Neuronal stem cell (in vitro differentiated cells): Measurements from ENCODE around the gene PRR23E.

Experiments
- DNase-seq: peaks from one replicate; pipeline ENCODE4 v3.0.0-alpha.2; 2013; ENCODE audit warnings: low spot score
- H2AFZ ChIP-seq: one replicate; pipeline ENCODE4 v1.6.1; 2013; ENCODE audit warnings: mild to moderate bottlenecking, low read length, inconsistent platforms
- H2AK5ac ChIP-seq: 2 replicates; pipeline ENCODE4 v1.6.1; 2013; ENCODE audit warnings: low read depth, mild to moderate bottlenecking, inconsistent platforms, low read length, moderate library complexity, mixed read lengths
- H2BK120ac ChIP-seq: 2 replicates; pipeline ENCODE4 v1.6.1; 2013; ENCODE audit warnings: low read depth, mild to moderate bottlenecking, inconsistent platforms, low read length, moderate library complexity, mixed read lengths
- H2BK12ac ChIP-seq: one replicate; pipeline ENCODE4 v1.6.1; 2013; ENCODE audit warnings: low read length, inconsistent platforms
- H2BK15ac ChIP-seq: 2 replicates; pipeline ENCODE4 v1.6.1; 2013; ENCODE audit warnings: mild to moderate bottlenecking, low read length, inconsistent platforms, mixed read lengths
- H2BK5ac ChIP-seq: one replicate; pipeline ENCODE4 v1.6.1; 2013; ENCODE audit warnings: inconsistent platforms, mild to moderate bottlenecking, low read length, moderate library complexity
- H3K14ac ChIP-seq: one replicate; pipeline ENCODE4 v1.6.1; 2013; ENCODE audit warnings: low read length, inconsistent platforms
- H3K18ac ChIP-seq: 2 replicates; pipeline ENCODE4 v1.6.1; 2013; ENCODE audit warnings: low read length, inconsistent platforms
- H3K23ac ChIP-seq: 2 replicates; pipeline ENCODE4 v1.6.1; 2013; ENCODE audit warnings: low read depth, mild to moderate bottlenecking, mixed read lengths, low read length, inconsistent platforms; ENCODE audit not compliant: poor library complexity
- H3K27ac ChIP-seq: replicated peaks from 3 replicates; pipeline ENCODE4 v1.5.1; 2013; ENCODE audit warnings: low read length, inconsistent platforms
- H3K27me3 ChIP-seq, 3 experiments: 2 replicates each; pipeline ENCODE4 v1.6.1; 2013; ENCODE audit warnings: low read length in 3 of 3, mild to moderate bottlenecking in 2 of 3, inconsistent platforms in 1 of 3, low read depth in 1 of 3, mixed read lengths in 1 of 3, moderate library complexity in 1 of 3; ENCODE audit not compliant: control insufficient read depth in 3 of 3, insufficient read depth in 3 of 3
- H3K36me3 ChIP-seq, 2 donors: replicated peaks in 1 of 2; 2 replicates each; pipeline ENCODE4 v1.6.1; 2013; ENCODE audit warnings: low read length in 2 of 2; ENCODE audit not compliant: control insufficient read depth in 2 of 2, insufficient read depth in 2 of 2
- H3K4ac ChIP-seq: 2 replicates; pipeline ENCODE4 v1.6.1; 2013; ENCODE audit warnings: inconsistent platforms, mild to moderate bottlenecking, low read length, moderate library complexity
- H3K4me1 ChIP-seq, 2 donors: 1 replicate in 1 of 2; 2 replicates in 1 of 2; pipeline ENCODE4 v1.6.1; 2013; ENCODE audit warnings: low read length in 2 of 2, low read depth in 1 of 2; ENCODE audit not compliant: control insufficient read depth in 2 of 2, insufficient read depth in 1 of 2
- H3K4me2 ChIP-seq: one replicate; pipeline ENCODE4 v1.6.1; 2013; ENCODE audit warnings: mild to moderate bottlenecking, low read length, inconsistent platforms; ENCODE audit not compliant: insufficient read depth, poor library complexity, severe bottlenecking
- H3K4me3 ChIP-seq, 2 donors: 2 replicates each; pipeline ENCODE4 v1.5.1; 2013; ENCODE audit warnings: low read length in 2 of 2, mild to moderate bottlenecking in 2 of 2, inconsistent platforms in 1 of 2, moderate library complexity in 1 of 2
- H3K79me1 ChIP-seq: one replicate; pipeline ENCODE4 v1.6.1; 2013; ENCODE audit warnings: low read depth, mild to moderate bottlenecking, inconsistent platforms, low read length, moderate library complexity
- H3K9ac ChIP-seq: one replicate; pipeline ENCODE4 v1.6.1; 2013; ENCODE audit warnings: mild to moderate bottlenecking, low read depth, low read length, inconsistent platforms; ENCODE audit not compliant: poor library complexity
- H3K9me3 ChIP-seq, 2 donors: replicated peaks in 1 of 2; 2 replicates each; pipeline versions ENCODE3 to v1.6.1; 2013; ENCODE audit warnings: low read length in 2 of 2, mild to moderate bottlenecking in 2 of 2, inconsistent platforms in 1 of 2, low read depth in 1 of 2, mixed read lengths in 1 of 2, moderate library complexity in 1 of 2; ENCODE audit not compliant: control insufficient read depth in 2 of 2, insufficient read depth in 1 of 2
- H4K8ac ChIP-seq: one replicate; pipeline ENCODE4 v1.6.1; 2013; ENCODE audit warnings: low read depth, mild to moderate bottlenecking, inconsistent platforms, low read length, moderate library complexity
- H4K91ac ChIP-seq: one replicate; pipeline ENCODE4 v1.6.1; 2013; ENCODE audit warnings: low read length, low read depth, mild to moderate bottlenecking, inconsistent platforms; ENCODE audit not compliant: poor library complexity
- WGBS, 2 donors: extraction: QIAGEN DNeasy Blood & Tissue Kit; methylation state at CpG; one replicate each; pipeline ENCODE4 v1.1.7; 2013; ENCODE audit warnings: missing lambda C conversion rate in 2 of 2, mixed read lengths in 1 of 2; ENCODE audit not compliant: insufficient read length in 2 of 2, insufficient replicate concordance in 1 of 2; ENCODE audit errors: extremely low coverage in 2 of 2; 5-methylcytosine and 5-hydroxymethylcytosine counted together

Gene PRR23E

DNA sequence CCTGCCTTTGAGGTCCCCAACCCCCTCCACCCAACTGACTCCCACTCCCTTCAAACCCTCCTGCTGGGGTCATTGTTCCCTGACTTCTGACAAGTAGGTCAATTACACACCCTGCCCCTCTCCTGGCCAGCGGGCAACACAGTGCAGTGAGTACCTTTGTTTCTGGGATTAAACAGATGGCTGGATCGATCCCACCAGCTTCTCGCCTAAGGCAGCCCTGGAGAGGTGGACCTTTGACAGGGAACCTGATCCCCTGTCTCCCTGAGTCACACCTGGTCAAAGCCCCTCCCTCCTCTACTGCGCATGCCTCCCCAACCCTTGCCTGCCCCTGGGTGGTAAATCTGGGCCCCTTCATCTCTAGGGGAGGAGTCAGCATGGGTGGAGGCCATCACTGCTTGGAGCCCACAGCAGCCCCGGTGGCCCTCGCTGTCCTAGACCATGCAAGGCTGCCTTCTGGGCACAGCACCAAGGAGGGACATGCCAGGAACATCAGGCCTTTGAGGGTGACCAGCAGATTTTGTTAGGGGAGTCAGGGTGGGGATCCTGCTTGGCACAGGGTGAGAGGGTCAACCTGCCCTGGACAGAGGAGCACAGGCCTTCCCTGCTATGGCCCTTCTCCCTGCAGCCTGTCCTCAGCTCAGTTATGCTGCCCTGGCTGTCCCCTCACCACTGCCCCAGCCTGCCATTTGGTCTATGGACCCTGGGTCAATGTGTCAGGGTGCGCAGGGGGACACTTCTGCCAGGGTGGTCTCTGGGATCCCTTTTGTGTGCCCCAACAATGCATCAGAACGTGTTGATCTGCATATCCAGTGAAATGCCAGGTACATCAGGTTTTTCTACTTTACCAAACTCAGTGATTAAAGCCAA, 9.8 kb upstream of the PRR23E start:
- peak overlapping the region; percentile 17 for H4K8ac ChIP-seq
- peaks cover 0 to 17% of the 10 kb centered on the region in 2 donors for H3K4me1 ChIP-seq
- H3K14ac ChIP-seq: peak overlapping the region; percentile 25
- H2AK5ac ChIP-seq: peak overlapping the region; percentile 76
- peaks cover 0 to 3% (median 0%) of the 10 kb centered on the region in 3 experiments for H3K27me3 ChIP-seq
- peak overlapping the region; percentile 22 for H4K91ac ChIP-seq
- no peaks in the 10 kb centered on the region for H3K36me3 ChIP-seq
- H3K9me3 ChIP-seq: no peaks in the 10 kb centered on the region
- no peak overlapping the region for H2BK5ac ChIP-seq
- H2BK12ac ChIP-seq: peak overlapping the region; percentile 65
- H3K4me2 ChIP-seq: no peak overlapping the region
- DNase-seq: no peak
- H3K18ac ChIP-seq: peak overlapping the region; percentile 90
- H2BK15ac ChIP-seq: peak overlapping the region; percentile 78
- no peak overlapping the region for H3K27ac ChIP-seq
- no peak overlapping the region for H3K23ac ChIP-seq
- no peak overlapping the region for H3K4ac ChIP-seq
- H2BK120ac ChIP-seq: no peak overlapping the region
- no peak overlapping the region for H3K9ac ChIP-seq
- WGBS, 2 donors: no CpG with 5 or more reads among the region's 8 CpGs
- H2AFZ ChIP-seq: no peak overlapping the region
- no peak overlapping the region for H3K4me3 ChIP-seq
- H3K79me1 ChIP-seq: no peaks in the 10 kb centered on the region

DNA sequence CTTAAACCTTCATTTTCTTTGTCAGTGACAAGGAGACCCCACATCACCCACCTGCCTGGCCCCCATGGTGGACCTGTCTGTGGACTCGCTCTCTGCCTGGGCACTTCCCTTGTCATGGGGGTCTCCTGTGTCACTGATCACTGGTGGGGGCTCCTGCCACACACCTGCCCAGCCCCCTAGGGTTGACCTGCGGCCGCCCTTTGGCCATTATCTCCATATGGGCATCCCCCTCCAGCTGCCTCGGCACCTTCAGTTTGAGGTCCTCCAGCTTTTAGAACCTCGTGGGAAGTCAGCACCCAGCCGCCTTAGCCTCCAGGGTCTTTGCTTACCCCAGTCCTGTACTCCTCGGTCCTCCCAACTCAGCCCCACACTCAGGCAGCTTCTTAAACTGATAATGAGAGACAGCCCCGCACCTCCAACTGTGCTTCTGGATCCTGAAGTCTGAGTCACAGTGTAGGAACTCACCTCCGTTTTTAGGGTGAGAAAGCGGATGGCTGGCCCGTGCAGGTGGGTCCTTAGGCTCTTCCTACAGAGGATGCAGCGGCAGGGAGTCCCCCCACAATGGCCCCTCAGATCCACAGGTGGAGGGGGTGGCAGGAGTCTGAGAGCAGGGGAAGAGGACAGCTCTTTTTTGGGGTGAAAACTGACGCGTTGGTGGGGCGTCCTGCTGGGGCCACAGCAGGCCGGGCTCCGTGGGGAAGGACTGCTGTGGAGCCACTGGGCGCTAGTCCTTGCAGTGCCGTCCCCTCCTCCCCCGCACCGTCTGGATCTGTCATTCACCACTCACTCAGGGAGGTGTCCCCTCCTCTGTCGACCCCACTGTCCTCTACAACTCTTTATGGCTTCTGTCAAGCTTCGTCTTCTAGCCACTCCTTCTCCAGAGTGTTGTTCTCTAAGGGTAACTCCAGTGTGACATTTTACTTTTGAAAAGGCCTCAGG, 8.7 kb upstream of the PRR23E start:
- Histone ChIP-seq H3K27me3 (peaks cover 0 to 3% (median 0%) of the 10 kb centered on the region in 3 experiments), H4K91ac (no peak overlapping the region), H2AFZ (no peak overlapping the region), H3K9ac (peak overlapping the region; percentile 68), H3K9me3 (no peaks in the 10 kb centered on the region), H3K23ac (no peak overlapping the region), H2BK120ac (no peak overlapping the region), H3K4me1 (peaks cover 0 to 17% of the 10 kb centered on the region in 2 donors), H2BK15ac (peak overlapping the region; percentile 44), H4K8ac (no peak overlapping the region), H3K36me3 (no peaks in the 10 kb centered on the region), H3K4me3 (no peak overlapping the region), H3K79me1 (no peaks in the 10 kb centered on the region), H3K18ac (peak overlapping the region; percentile 4), H3K4ac (no peak overlapping the region), H2BK5ac (no peak overlapping the region), H3K14ac (peak overlapping the region; percentile 76), H3K4me2 (no peak overlapping the region), H2BK12ac (no peak overlapping the region), H2AK5ac (peak overlapping the region; percentile 1), H3K27ac (no peak overlapping the region)
- no CpG with 5 or more reads among the region's 23 CpGs for WGBS, 2 donors
- DNase-seq: no peak

- no peak overlapping the region for H4K91ac ChIP-seq
- H2AK5ac ChIP-seq: no peak overlapping the region
- no peak overlapping the region for H3K14ac ChIP-seq
- no peak overlapping the region for H4K8ac ChIP-seq
- no peak overlapping the region for H2BK5ac ChIP-seq
- H3K4me2 ChIP-seq: no peak overlapping the region
- no peak overlapping the region for H2BK15ac ChIP-seq
- no peaks in the 10 kb centered on the region for H3K79me1 ChIP-seq
- peaks cover 0 to 3% (median 0%) of the 10 kb centered on the region in 3 experiments for H3K27me3 ChIP-seq
- H2BK12ac ChIP-seq: no peak overlapping the region
- DNase-seq: no peak
- H3K27ac ChIP-seq: no peak overlapping the region
- H3K9me3 ChIP-seq: no peaks in the 10 kb centered on the region
- no peak overlapping the region for H3K18ac ChIP-seq
- H2AFZ ChIP-seq: no peak overlapping the region
- no peaks in the 10 kb centered on the region for H3K36me3 ChIP-seq
- H2BK120ac ChIP-seq: no peak overlapping the region
- H3K4ac ChIP-seq: no peak overlapping the region
- H3K9ac ChIP-seq: no peak overlapping the region
- WGBS, 2 donors: no CpG with 5 or more reads among the region's 4 CpGs
- no peak overlapping the region for H3K4me3 ChIP-seq
- no peak overlapping the region for H3K23ac ChIP-seq
- H3K4me1 ChIP-seq: peaks cover 0 to 17% of the 10 kb centered on the region in 2 donors
Observed at GRCh38 chr3:127184870-127185216, 8.1 kb upstream of the PRR23E start.

DNA sequence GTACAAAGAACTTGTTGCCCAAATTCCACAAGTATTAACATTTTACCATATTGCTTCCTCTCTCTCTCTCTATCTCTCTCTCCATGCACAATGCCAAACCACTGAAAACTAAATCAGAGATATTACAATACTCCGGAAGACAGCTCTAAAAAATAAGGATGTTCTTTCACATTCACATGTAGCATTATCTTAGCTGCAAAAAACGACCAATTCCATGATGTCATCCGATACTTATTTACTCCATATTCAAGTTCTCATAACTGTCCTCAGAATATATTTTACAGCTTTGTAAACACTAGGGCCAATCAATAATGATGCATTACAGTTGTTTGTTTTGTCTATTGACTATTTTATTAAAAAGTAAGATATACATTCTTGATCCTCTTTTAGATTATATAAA, 7.7 kb upstream of the PRR23E start:
- Histone ChIP-seq H3K9ac (no peak overlapping the region), H4K91ac (no peak overlapping the region), H3K4me1 (peaks cover 0 to 17% of the 10 kb centered on the region in 2 donors), H3K4me2 (no peak overlapping the region), H3K9me3 (no peaks in the 10 kb centered on the region), H4K8ac (no peak overlapping the region), H3K4me3 (no peak overlapping the region), H3K79me1 (no peaks in the 10 kb centered on the region), H3K23ac (no peak overlapping the region), H3K4ac (no peak overlapping the region), H2AFZ (no peak overlapping the region), H3K36me3 (no peaks in the 10 kb centered on the region), H2AK5ac (no peak overlapping the region), H2BK5ac (no peak overlapping the region), H2BK120ac (no peak overlapping the region), H3K18ac (no peak overlapping the region), H2BK12ac (no peak overlapping the region), H3K14ac (no peak overlapping the region), H3K27me3 (peaks cover 0 to 3% (median 0%) of the 10 kb centered on the region in 3 experiments), H3K27ac (no peak overlapping the region), H2BK15ac (no peak overlapping the region)
- no peak for DNase-seq
- no CpG with 5 or more reads among the region's 3 CpGs for WGBS, 2 donors
